GM19438 (cell line): ENCODE measurements around the gene TNFAIP2.

Experiments
- ATAC-seq: cut with Tn5 transposase; IDR thresholded peaks from one replicate; pipeline ENCODE4 v1.9.1; 2021; ENCODE audit warnings: low read depth; ENCODE audit not compliant: unreplicated experiment

TNFAIP2 gene, protein sequence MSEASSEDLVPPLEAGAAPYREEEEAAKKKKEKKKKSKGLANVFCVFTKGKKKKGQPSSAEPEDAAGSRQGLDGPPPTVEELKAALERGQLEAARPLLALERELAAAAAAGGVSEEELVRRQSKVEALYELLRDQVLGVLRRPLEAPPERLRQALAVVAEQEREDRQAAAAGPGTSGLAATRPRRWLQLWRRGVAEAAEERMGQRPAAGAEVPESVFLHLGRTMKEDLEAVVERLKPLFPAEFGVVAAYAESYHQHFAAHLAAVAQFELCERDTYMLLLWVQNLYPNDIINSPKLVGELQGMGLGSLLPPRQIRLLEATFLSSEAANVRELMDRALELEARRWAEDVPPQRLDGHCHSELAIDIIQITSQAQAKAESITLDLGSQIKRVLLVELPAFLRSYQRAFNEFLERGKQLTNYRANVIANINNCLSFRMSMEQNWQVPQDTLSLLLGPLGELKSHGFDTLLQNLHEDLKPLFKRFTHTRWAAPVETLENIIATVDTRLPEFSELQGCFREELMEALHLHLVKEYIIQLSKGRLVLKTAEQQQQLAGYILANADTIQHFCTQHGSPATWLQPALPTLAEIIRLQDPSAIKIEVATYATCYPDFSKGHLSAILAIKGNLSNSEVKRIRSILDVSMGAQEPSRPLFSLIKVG

GRCh38 chr14:103122947-103123633 lies at the start of gene TNFAIP2:
TSS of gene TNFAIP2 (plus strand) at chr14:103123461. CDS start at chr14:103126458, 2,997 bp downstream.
- ATAC-seq: no peak

DNA sequence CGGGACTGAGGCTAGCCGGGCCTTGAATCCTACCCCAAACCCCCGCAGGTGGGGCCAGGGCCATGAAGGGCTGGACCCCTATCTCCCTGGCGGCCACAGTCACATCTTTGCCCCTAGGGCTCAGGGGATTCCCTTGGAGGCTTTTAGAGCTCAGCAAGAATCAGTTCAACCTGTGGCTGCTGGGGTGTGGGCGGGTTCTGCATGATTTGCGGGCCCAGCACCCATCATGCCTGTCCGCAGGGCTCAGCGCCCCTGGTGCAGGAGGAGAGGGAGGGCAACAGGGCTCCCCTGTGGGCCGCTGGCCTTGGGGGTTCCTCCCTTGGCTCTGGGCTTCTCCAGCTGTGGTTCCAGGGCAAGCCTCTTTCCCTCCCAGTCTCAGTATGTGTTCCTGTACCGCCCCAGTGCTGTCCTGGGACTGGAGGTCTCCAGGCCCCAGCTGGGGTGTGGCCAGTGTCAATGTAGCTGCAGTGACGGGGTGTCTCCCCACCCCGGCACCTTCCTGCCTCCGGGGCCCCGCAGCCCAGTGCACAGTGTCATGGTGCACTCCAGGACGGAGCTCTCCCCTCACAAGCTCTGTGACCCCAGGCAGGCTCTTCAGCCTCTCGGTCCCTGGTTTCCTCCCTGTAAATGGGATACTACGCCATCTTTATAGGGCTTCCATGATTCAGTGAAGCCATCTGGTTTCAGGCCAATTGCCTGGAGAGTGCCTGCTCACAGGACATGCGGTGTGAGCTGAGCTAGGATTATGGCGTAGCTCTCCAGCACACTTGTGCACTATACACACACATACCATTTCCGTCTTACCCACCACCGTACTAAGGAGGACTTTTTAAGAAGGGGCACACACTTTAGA lies 49.2 kb upstream of the TNFAIP2 start:
- ATAC-seq: no peak

DNA sequence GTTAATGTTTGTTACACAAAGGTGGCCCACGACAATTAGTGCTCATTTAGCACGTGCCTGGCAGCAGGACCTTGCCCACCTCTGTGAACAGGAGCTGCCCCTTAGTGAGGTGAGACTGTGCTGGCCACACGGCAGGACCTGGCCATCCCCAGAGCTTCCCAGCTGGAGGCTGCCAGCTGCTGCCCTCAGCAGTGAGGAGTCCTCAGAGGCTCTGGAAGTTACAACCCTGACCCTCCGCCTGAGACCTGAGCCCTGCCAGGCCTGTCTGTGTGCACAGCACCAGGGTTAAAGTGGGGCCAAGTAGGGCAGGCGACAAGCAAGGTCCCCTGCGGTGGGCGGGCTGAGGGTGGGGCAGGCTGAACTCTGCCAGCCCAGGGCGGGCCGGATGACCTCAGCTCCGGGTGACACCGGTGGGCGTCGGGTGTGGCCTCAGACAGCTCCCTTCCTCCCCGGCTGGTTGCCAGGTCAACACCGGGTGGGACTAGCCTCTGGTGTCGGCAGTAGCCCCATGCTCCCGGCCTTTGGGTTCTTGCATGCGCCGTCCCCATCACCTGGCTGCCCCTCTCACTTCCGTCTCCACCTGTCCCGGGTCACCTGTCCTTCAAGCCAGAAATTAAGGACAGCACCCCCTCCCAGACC lies 48.4 kb upstream of the TNFAIP2 start:
- no peak for ATAC-seq

DNA sequence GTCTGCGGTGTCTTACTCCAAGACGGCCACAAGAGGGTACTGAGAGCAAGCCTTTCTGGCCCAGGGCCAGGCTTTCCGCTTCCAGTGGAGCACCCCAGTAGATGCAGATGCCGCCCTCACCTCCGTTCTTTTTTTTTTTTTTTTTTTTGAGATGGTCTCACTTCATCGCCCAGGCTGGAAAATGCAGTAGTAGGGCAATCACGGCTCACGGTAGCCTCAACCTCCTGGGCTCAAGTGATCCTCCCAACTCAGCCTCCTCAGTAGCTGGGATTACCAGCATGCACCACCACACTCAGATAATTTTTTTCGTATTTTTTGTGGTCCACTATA lies 44.9 kb upstream of the TNFAIP2 start:
- no peak for ATAC-seq

DNA sequence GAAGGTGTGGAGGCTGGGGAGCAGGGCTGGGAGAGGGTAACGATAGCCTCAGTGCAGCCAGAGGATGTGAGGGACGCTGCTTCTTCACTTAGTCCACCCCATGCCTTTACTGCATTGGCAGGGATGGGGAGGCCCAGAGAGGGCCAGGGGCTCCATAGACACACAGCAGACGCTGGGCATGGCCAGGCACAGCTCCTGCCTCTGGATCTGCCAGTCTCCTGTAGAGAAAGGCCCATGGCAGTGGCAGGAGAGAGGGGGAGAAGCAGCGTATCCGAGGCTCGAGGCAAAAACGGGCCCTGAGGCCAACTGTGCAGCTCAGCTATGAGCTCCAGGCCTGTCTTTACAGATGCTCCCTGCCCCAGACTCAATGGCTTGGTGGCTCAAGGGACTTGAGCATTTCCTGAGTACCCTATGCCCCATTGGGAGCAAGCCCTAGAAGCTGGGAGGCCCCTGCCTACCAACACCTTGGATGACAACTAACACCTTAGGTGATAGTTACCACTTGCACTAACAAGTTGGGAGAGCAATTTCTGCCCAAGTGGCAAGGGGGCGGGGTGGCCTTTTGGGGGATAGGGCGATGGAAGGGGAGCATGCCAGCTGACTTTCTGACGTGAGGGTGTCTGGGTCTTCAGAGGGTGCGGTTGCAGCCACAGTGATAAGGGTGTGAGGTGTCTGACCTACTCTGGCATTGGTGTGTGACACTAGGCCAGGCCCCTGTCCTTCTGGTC lies 44.2 kb upstream of the TNFAIP2 start:
- no peak for ATAC-seq

- no peak for ATAC-seq
These were observed 41.3 kb upstream of the TNFAIP2 start for GRCh38 chr14:103081951-103082350.

DNA sequence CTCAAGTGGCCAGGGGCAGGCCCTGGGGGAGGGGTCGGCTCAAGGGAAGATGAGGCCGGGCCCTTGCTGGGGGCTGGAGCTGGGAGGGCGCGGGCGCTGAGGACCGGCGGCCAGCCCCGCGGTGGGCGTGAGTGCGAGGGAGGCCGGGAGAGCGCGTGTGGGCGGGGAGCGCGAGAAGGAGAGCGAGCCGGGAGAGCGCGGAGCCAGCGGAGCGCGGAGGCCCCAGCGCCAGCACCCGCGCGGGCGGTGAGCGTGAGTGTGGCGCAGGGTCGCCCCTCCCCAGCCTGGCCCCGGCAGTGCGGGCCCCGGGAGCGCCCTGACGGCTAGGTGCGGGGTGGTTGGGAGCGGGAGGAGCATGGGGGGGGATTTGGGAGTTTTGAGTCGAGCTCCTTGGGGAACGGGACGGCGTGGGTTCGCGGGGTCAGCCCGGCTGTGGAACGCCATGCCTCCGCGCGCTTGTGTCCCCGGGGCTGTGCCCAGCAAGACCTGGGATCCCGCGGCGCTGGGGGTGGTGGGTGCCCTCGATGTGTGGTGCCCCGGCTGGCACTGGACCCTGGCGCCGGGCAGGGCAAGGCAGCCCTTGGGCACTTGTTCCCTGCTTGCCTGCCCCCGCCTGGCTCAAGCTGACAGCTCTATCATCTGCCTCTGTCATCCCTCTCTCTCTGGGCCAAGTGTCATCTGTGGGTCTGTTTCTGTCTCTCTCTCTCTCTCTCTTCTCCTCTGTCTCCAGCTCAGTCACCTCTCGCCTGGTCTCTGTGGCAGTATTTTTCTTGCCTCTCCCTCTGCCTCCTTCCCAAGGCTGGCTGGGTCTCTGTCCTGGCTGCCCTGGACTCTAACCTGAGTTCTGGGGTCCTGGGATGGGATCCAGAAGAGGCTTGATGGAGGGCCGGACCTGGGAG lies 39.0 kb upstream of the TNFAIP2 start, which contains the start of gene LBHD2:
TSS of gene LBHD2 (plus strand) at position 190 of the 899 bp plus-strand sequence. CDS start 1,803 bp downstream, outside the sequence.
- ATAC-seq: no peak

GRCh38 chr14:103085106-103086091 lies 37.9 kb upstream of the TNFAIP2 start:
- ATAC-seq: no peak

- no peak for ATAC-seq
These were observed 36.4 kb upstream of the TNFAIP2 start for GRCh38 chr14:103086771-103087342.

DNA sequence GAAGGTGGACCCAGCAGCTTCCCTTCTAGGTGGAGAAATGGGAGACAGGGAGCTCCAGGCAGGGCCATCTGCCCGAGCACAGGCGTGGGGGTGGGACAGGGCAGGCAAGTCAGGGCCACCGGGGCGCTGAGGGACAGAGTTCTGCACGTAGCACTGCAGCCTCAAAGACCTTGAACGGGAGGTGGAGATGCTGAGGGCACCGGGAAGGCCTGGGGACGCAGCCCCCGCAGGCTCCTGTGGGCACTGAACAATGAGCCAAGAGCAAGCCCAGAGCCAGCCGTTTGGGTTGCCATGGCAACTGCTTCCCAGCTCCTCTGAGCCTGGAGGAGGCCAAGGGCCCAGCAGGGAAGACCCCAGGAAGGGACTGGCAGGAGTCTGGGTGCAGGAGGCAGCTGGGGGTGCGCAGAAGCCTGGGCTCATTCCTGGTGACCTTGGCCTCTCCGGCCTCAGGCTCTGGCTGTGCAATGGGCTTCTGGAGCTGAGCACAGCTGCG lies 35.9 kb upstream of the TNFAIP2 start:
- ATAC-seq: no peak

DNA sequence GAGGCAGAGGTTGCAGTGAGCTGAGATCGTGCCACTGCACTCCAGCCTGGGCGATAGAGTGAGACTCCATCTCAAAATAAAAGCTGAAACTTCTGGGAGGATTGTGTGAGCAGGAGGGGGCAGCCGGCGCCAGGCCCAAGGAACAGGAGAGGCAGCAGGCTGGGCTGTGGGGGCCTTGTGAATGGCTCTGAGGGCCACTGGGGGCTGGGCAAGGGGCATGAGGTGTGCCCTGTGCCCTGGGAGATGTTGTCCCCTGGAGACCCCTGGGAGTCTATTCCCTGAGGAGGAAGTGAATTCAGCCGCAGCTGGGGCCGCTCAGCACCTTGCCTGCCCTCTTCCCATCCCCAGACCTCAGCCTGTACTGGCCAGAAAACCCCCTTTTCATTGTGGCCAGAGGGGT lies 34.3 kb upstream of the TNFAIP2 start:
- ATAC-seq: no peak

DNA sequence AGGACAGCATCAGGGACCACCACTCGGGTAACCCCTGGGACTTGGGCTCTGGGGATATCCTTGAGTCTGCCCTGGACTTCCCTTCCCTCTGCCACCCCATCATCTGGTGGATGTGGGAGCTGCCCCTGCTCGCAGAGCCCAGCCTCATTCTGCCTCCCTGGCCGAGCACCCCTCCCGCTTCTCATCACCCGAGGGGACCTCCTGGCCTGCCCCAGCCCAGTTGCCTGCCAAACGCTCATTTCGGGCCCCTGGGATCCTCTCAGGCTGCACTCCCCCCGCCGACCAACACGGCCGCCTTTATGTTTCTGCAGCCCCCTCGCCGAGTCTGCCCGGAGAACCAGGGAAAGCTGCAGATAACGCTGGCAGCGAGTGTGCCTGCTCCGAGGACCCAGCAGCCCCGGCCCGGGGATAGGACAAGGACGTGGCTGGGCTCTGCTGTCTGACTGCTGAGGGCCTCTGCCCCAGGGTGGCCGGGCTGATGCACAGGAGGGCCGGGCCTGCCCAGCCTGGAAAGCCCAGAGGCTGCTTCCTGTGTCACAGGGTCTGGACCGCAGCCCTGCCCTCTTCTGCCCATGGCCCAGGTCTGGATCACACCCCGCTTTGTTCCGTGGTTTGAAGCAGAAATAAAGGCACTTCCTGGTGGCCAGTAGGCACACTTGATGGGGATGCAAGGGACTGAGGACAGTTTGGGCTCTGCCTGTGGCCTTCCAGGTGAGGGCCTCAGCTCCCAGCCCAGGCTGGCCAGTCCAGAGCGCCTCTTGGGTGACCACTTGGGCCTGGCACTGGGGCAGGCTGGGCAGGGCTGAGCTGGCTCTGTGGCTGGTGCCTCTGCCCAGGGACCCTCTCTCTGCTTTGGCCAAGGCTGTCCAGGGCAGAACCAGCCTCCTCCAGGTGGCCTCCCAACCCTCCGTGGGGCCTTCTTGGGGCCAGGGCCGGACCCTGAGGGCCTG lies 33.6 kb upstream of the TNFAIP2 start:
- ATAC-seq: no peak

DNA sequence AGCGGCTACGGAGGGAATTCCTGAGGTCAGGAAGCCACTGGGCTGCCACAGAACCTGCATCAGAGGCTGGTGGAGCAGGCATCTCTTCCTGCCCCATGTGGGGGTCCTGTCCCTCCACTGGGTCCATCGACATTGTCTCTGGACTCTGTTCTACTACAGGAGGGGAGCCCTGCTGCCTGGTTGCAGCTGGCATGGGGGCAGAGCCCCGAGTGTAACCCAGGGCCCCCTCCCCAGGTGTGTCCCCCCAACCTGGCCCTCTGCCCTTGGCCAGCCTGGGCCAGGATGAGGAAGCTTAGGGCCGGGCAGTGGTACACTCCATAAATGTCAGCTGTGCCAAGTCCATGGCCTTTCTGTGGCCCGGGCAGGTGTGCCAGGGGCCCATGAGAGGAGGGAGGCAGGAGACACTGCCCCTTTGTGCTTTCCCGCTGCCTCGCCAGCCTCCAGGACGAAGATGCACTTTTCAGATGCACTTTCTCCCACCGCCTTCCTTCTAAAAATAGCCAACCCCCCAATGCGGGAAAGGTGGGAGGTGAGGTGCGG lies 32.7 kb upstream of the TNFAIP2 start:
- no peak for ATAC-seq

DNA sequence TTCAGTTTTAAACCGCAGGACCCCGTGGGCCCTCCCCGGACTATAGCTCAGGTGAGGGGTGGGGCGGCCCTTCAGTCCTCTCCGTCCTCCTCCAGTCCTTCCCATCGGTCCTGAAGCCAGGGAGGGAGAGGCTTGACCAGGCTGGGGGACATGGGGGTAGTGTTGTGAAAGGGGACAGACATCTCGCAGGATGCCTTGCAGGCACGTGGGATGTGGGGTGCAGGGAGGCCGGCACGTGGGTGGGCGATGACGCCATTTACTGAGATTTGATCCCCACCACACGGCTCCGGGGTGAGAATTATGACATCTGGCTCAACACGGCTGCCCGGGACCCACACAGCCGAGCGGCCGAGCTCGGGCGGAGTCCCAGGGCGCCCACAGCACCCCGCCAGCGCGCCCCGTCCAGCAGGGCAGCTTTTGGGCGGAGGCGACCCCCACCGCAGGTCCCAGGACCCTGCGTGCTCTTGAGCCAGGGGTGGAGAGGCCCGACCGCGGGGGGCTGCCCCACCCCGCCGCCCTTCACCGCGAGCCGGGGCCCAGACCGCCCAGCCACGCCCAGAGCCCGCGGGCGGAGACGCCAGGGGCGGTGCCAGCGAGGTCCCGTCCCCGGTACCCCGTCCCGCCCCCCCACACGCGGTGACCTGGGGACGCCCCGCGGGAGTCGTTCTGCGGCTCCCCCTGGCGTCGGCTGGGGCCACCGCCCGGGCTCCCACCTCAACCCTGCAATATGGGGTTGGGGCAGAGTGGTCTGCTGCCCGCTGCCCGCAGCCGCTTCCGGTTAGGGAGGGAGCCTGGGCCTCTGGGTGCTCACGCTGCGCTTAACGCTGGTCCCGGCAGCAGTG lies 32.0 kb upstream of the TNFAIP2 start:
- ATAC-seq: peak; percentile 67

DNA sequence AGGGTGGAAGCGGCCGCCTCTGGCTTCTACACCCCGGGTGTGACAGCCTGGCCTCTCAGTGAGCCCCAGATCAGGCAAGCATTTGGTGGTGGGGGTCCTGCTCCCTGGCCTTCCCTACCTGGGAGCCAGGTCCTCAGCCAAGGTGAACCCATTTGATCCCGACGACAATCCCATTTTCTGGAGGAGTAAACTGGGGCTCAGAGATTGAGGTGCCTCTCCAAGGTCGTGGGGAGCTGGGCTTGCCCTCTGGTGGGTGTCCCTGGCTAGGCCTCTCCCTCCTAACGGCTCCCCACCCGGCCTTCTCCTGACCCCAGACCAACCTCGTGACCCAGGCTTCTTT lies 31.4 kb upstream of the TNFAIP2 start:
- ATAC-seq: no peak
